Cardiac muscle cell (in vitro differentiated cells and primary cell): ENCODE results near the gene INPP4A. TPM values are rescaled to one million over a fixed set of nuclear protein-coding genes. Genes with fewer than 3 reads are reported as not detected.

Experiments
- DNase-seq, 2 donors: peaks; one replicate each; pipeline versions ENCODE4 v3.0.0 to v3.0.0-alpha.2; 2010 to 2017; ENCODE audit warnings: low read depth in 1 of 2, low spot score in 1 of 2
- H3K27ac ChIP-seq: fragments of 200-600 bp; sonication (generic); 2 replicates; pipeline ENCODE4 v1.5.1; 2016
- H3K27me3 ChIP-seq: fragments of 200-600 bp; sonication (generic); 2 replicates; pipeline ENCODE4 v1.6.0; 2016; ENCODE audit warnings: control low read depth
- H3K36me3 ChIP-seq: fragments of 200-600 bp; sonication (generic); 2 replicates; pipeline ENCODE4 v1.5.1; 2016; ENCODE audit warnings: control low read depth
- H3K4me1 ChIP-seq: fragments of 200-600 bp; sonication (generic); 2 replicates; pipeline ENCODE4 v1.8.1; 2017; ENCODE audit warnings: low read depth, mild to moderate bottlenecking, mixed run types
- H3K4me3 ChIP-seq: fragments of 200-600 bp; sonication (generic); 2 replicates; pipeline ENCODE4 v1.5.1; 2016; ENCODE audit warnings: mild to moderate bottlenecking
- H3K9me3 ChIP-seq: fragments of 200-600 bp; sonication (generic); 2 replicates; pipeline ENCODE4 v1.5.1; 2017; ENCODE audit warnings: low read depth, mild to moderate bottlenecking, control low read depth
- polyA plus RNA-seq: library from polyadenylated mRNA; unstranded; fragments of >200 nt; fragmentation: Nextera tagmentation; extraction: Ambion mirVana; gene quantifications from 2 replicates; pipeline ENCODE4 v1.2.1, GENCODE V29; 2016
- total RNA-seq: library from RNA; depleted of rRNA; stranded (reverse); fragments of >200 nt; gene quantifications from 2 replicates; pipeline ENCODE4 v1.2.3, GENCODE V29; 2016
- TF ChIP-seq, protein P1 (sequence below): IDR thresholded peaks from 2 replicates; pipeline ENCODE4 v1.5.1; 2012; ENCODE audit warnings: low read depth, mild to moderate bottlenecking, low read length

INPP4A gene
- total and polyA plus RNA-seq, 2 experiments from 2014 or later = 11.6 to 25.0 TPM

DNA sequence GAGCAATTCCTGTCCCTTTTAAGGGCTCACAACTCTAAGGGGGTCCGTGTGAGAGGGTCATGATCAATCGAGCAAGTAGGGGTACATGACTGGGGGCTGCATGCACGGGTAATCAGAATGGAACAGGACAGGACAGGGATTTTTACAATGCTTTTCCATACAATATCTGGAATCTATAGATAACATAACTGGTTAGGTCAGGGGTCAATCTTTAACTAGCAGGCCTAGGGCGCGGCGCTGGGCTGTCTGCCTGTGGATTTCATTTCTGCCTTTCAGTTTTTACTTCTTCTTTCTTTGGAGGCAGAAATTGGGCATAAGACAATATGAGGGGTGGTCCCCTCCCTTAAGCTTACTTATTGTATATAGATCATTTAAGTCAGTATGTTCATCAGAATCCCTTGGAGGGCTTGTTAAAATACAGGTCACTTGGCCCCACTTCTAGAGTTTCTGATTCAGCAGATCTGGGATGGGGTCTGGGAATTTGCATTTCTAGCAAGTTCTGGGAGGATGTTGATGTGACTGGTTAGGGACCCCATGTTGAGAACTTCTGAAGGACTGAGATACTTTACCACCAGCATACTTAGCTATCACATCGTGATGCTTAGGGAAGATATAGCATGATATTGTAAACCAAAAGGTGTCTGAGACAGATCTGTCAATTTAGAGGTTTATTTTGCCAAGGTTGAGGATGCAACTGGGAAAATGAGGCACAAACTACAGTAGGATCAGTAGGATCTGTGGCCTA is 2.8 kb upstream of the INPP4A start:
- Histone ChIP-seq H3K4me3 (no peak overlapping the region), H3K36me3 (no peaks in the 10 kb centered on the region), H3K27ac (no peak overlapping the region), H3K4me1 (peaks cover 9% of the 10 kb centered on the region), H3K27me3 (no peaks in the 10 kb centered on the region), H3K9me3 (no peaks in the 10 kb centered on the region)
- TF ChIP-seq, protein P1, sequence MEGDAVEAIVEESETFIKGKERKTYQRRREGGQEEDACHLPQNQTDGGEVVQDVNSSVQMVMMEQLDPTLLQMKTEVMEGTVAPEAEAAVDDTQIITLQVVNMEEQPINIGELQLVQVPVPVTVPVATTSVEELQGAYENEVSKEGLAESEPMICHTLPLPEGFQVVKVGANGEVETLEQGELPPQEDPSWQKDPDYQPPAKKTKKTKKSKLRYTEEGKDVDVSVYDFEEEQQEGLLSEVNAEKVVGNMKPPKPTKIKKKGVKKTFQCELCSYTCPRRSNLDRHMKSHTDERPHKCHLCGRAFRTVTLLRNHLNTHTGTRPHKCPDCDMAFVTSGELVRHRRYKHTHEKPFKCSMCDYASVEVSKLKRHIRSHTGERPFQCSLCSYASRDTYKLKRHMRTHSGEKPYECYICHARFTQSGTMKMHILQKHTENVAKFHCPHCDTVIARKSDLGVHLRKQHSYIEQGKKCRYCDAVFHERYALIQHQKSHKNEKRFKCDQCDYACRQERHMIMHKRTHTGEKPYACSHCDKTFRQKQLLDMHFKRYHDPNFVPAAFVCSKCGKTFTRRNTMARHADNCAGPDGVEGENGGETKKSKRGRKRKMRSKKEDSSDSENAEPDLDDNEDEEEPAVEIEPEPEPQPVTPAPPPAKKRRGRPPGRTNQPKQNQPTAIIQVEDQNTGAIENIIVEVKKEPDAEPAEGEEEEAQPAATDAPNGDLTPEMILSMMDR = no peak
- no peak for DNase-seq

DNA sequence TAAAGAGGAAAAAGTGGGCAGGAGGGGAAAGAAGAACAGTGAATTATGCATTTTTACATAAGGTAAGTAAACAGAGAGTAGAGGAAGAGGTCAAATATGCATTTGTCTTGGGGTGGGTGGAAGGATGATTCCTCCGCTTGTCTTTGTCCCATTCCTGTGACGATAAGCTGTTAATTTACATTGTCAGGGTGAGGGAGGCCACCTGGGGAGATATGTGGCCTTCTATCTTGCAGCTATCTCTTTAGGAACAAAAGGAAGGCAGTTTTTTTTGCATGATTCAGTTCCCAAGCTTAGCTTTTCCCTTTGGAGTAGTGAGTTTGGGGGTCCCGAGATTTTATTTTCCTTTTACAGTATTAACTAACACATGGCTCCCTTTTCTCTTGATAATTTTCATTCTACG is 2.2 kb upstream of the INPP4A start:
- no peaks in the 10 kb centered on the region for H3K36me3 ChIP-seq
- H3K27me3 ChIP-seq = no peaks in the 10 kb centered on the region
- peaks cover 9% of the 10 kb centered on the region for H3K4me1 ChIP-seq
- no peak overlapping the region for H3K4me3 ChIP-seq
- TF ChIP-seq, protein P1 = no peak
- no peak for DNase-seq
- no peak overlapping the region for H3K27ac ChIP-seq
- H3K9me3 ChIP-seq = no peaks in the 10 kb centered on the region

DNA sequence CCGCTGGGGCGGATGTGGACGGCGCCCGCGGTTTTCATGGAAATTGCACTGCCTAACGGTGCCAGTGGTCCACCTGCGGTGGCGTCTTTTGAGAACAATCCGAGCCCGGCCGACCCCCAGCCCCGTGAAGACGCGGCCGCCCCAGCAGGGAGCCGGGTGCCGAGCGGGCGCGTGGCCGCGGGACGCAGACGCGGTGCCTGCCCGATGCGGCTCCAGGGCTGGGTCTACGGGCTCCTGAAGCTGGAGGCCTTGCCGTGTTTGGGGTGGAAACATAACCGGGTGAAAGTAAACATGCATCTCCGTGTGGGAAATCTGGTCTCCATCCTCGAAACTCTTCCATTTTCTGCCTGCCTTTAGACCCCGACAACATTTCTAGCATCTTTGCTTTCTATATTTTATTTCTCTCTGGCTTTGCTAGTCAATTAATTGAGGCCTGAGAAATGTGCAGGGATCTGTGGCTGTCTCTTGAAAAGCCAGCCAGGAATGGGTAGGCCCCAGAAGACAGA is 572 bp downstream of the INPP4A start:
- TF ChIP-seq, protein P1 = no peak
- H3K36me3 ChIP-seq = no peaks in the 10 kb centered on the region
- DNase-seq = peak in 1 of 2 donors; percentile 29
- no peaks in the 10 kb centered on the region for H3K9me3 ChIP-seq
- peak overlapping the region; percentile 74 for H3K4me3 ChIP-seq
- no peaks in the 10 kb centered on the region for H3K27me3 ChIP-seq
- H3K4me1 ChIP-seq = peaks cover 9% of the 10 kb centered on the region
- H3K27ac ChIP-seq = peak overlapping the region; percentile 15

DNA sequence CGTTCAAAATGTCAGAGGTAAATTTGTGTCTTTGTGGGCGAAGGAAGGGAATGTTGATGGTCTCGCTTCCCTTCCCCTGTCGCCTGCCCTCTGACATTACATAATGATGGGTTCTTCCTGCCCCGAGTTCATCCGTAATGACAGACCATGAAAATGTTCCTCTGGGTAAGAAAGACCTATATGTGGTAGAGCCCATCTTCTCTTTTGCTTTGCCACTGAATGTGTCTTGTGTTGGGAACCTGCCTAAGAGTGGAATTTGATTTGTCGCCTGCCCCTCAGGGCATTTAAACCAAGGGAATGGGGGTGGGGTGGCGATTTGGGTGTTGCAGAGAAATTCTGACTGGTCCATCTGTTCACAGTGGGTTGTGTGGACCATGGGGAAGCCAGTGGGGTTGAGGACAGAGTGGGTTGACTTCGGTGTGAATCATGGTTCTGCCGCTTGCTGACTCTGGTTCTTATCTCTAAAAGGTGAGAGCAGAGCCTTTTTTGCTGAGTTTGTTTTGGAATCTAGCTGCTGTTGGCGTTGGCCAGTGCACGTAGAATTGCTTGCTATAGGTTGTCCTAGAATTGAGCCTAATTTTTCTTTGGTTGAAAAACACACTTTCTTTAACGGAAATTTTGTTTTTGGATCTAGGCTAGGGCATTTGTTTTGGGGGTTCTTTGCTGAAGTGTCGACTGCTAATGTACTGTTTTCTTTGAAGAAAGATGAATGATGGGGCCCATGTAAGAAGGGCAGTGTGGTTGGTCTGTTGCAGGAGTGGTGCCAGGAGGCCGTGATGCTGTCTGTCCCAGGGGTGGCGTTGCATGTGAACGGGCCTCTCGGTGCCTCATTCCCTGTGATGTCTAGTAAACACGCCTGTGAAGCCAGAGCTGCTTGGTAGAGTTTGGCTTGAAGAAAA is 1.3 kb downstream of the INPP4A start:
- TF ChIP-seq, protein P1 = no peak
- no peak overlapping the region for H3K27ac ChIP-seq
- no peak for DNase-seq
- H3K4me3 ChIP-seq = peak overlapping the region; percentile 74
- no peaks in the 10 kb centered on the region for H3K9me3 ChIP-seq
- H3K4me1 ChIP-seq = peaks cover 9% of the 10 kb centered on the region
- H3K27me3 ChIP-seq = no peaks in the 10 kb centered on the region
- H3K36me3 ChIP-seq = no peaks in the 10 kb centered on the region

DNA sequence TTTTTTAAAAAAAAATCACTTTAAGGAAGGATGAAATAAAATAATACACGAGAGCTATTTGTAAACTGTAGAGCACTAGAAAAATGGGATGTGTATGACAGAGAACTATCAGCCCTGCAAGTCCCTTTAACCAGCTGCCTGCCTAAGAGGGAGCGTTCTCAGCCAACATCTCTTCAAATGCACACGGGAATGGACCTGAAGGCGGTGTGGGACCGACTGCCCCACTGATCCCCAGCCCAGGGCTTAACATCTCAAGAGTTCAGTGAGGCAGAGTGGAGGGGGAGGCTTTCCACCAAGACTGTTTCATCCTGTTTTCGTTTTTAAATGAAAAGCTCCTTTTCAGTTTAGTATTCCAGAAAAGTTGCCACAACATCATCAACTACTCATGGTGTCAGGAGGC is 2.2 kb downstream of the INPP4A start:
- no peaks in the 10 kb centered on the region for H3K36me3 ChIP-seq
- no peaks in the 10 kb centered on the region for H3K27me3 ChIP-seq
- peaks cover 9% of the 10 kb centered on the region for H3K4me1 ChIP-seq
- no peak overlapping the region for H3K4me3 ChIP-seq
- H3K27ac ChIP-seq = no peak overlapping the region
- DNase-seq = no peak
- TF ChIP-seq, protein P1 = no peak
- H3K9me3 ChIP-seq = no peaks in the 10 kb centered on the region
